Coronary artery (tissue), 2 donors: ENCODE results near the gene SPTBN4.

Source experiments
- DNase-seq: peaks from one replicate; pipeline ENCODE4 v3.0.0-alpha.2; 2017; ENCODE audit warnings: low spot score
- H3K27ac ChIP-seq, 2 donors: fragments of 200-600 bp; sonication (generic); one replicate each; pipeline ENCODE4 v1.5.1; 2016 to 2019
- H3K4me3 ChIP-seq: fragments of 200-600 bp; sonication (generic); 2 replicates; pipeline ENCODE4 v1.5.1; 2016; ENCODE audit warnings: mild to moderate bottlenecking, moderate library complexity
- TF ChIP-seq, protein P1 (sequence below): fragments of 200-600 bp; sonication (generic); IDR thresholded peaks from one replicate; pipeline ENCODE4 v1.5.1; 2019; ENCODE audit warnings: antibody characterized with exemption

SPTBN4 gene

GRCh38 chr19:40466985-40467734 lies at the start of gene SPTBN4:
TSS of gene SPTBN4 (plus strand) at chr19:40467001. CDS start at chr19:40472622, 5,621 bp downstream.
- Histone ChIP-seq H3K4me3 (peak within 1 kb of the TSS; percentile 81), H3K27ac (peak within 1 kb of the TSS; percentile 86 to 92)
- DNase-seq: no peak
- TF ChIP-seq, protein P1, sequence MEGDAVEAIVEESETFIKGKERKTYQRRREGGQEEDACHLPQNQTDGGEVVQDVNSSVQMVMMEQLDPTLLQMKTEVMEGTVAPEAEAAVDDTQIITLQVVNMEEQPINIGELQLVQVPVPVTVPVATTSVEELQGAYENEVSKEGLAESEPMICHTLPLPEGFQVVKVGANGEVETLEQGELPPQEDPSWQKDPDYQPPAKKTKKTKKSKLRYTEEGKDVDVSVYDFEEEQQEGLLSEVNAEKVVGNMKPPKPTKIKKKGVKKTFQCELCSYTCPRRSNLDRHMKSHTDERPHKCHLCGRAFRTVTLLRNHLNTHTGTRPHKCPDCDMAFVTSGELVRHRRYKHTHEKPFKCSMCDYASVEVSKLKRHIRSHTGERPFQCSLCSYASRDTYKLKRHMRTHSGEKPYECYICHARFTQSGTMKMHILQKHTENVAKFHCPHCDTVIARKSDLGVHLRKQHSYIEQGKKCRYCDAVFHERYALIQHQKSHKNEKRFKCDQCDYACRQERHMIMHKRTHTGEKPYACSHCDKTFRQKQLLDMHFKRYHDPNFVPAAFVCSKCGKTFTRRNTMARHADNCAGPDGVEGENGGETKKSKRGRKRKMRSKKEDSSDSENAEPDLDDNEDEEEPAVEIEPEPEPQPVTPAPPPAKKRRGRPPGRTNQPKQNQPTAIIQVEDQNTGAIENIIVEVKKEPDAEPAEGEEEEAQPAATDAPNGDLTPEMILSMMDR: no peak

GRCh38 chr19:40417643-40417981 lies 49.2 kb upstream of the SPTBN4 start:
- no peak for DNase-seq
- TF ChIP-seq, protein P1: no peak
- Histone ChIP-seq H3K4me3 (no peak overlapping the region), H3K27ac (peak overlapping the region in 1 of 2 donors; percentile 77)

- no peak for DNase-seq
- TF ChIP-seq, protein P1: no peak
- no peak overlapping the region for H3K4me3 ChIP-seq
- peak overlapping the region in 1 of 2 donors; percentile 77 for H3K27ac ChIP-seq
These were observed 48.8 kb upstream of the SPTBN4 start for GRCh38 chr19:40418040-40418439.

GRCh38 chr19:40419066-40419612 lies 47.7 kb upstream of the SPTBN4 start:
- no peak for DNase-seq
- TF ChIP-seq, protein P1: no peak
- no peak overlapping the region for H3K4me3 ChIP-seq
- H3K27ac ChIP-seq: no peak overlapping the region

GRCh38 chr19:40419780-40420179 lies 47.0 kb upstream of the SPTBN4 start:
- H3K4me3 ChIP-seq: no peak overlapping the region
- TF ChIP-seq, protein P1: no peak
- DNase-seq: no peak
- no peak overlapping the region for H3K27ac ChIP-seq

GRCh38 chr19:40420451-40420765 lies 46.4 kb upstream of the SPTBN4 start:
- TF ChIP-seq, protein P1: no peak

More at GRCh38 chr19:40420451-40420765, 46.4 kb upstream of the SPTBN4 start:
- no peak for DNase-seq
- Histone ChIP-seq H3K4me3 (peak overlapping the region; percentile 72), H3K27ac (peak overlapping the region; percentile 98 to 100)
